ENCODE results near the gene EOLA2. TPM values are rescaled to one million over a fixed set of nuclear protein-coding genes. Genes with fewer than 3 reads are reported as not detected.

EOLA2 gene
- polyA plus RNA-seq, 2 of the 4 experiments (the other 2 are of a cell fraction) = 34.5 to 60.9 TPM

- WGBS (ENCODE audit: missing lambda C conversion rate) = 86% methylated on average over 3 of the region's 4 CpGs
- ChIA-PET POLR2A (no interaction called here), CTCF (no interaction called here)
- TF ChIP-seq HOXB13 (CRISPR knock-in tag; IDR thresholded peaks at IDR 0.05; ENCODE audit: low read depth) (no peak), FOXS1 (CRISPR knock-in tag; IDR thresholded peaks at IDR 0.05) (no peak), EHMT2 (IDR thresholded peaks at IDR 0.05; ENCODE audit: low read depth) (no peak), FOSB (CRISPR knock-in tag; IDR thresholded peaks at IDR 0.05) (no peak), CBX2 (IDR thresholded peaks at IDR 0.05; ENCODE audit: borderline replicate concordance, low read depth) (no peak), PHF8 (IDR thresholded peaks at IDR 0.05; ENCODE audit: borderline replicate concordance, low read depth) (no peak), FOSL2 (IDR thresholded peaks at IDR 0.05) (no peak), FOSL2 (CRISPR knock-in tag; IDR thresholded peaks at IDR 0.05) (no peak), HMGXB4 (CRISPR knock-in tag; IDR thresholded peaks at IDR 0.05; ENCODE audit: borderline replicate concordance) (no peak), NR3C1 (IDR thresholded peaks at IDR 0.05) (no peak), ELK1 (IDR thresholded peaks at IDR 0.05; ENCODE audit: low read depth, low read length) (no peak)
- Histone ChIP-seq H3K4me1 (no peaks in the 10 kb centered on the region), H3K27ac (no peak overlapping the region), H3K9me3 (no peaks in the 10 kb centered on the region), H3K4me3 (no peak overlapping the region), H3K4me2 (no peak overlapping the region)
- ATAC-seq = no peak
- FAIRE-seq = no peak
- DNase-seq (ENCODE audit: low read depth in 1 of 2, low spot score in 1 of 2) = no peak
Observed at GRCh38 chrX:149909324-149910177, 28.7 kb downstream of the EOLA2 start.

GRCh38 chrX:149908727-149909126 lies 29.6 kb downstream of the EOLA2 start:
- ATAC-seq (no peak), FAIRE-seq (no peak), DNase-seq (ENCODE audit: low read depth in 1 of 2, low spot score in 1 of 2) (no peak)
- Histone ChIP-seq H3K9me3 (no peaks in the 10 kb centered on the region), H3K4me1 (no peaks in the 10 kb centered on the region), H3K27ac (no peak overlapping the region), H3K4me2 (no peak overlapping the region), H3K4me3 (no peak overlapping the region)
- ChIA-PET CTCF (no interaction called here), POLR2A (no interaction called here)
- peak; percentile 47 for TF ChIP-seq MAFK (IDR thresholded peaks at IDR 0.05; ENCODE audit: partially characterized antibody)
- no peak for TF ChIP-seq KDM5A (IDR thresholded peaks at IDR 0.05)
- no peak for TF ChIP-seq NPAS2 (CRISPR knock-in tag; IDR thresholded peaks at IDR 0.05; ENCODE audit: borderline replicate concordance)

- WGBS (ENCODE audit: missing lambda C conversion rate) = 92% methylated on average over 3 of the region's 3 CpGs
- no peak for FAIRE-seq
Observed at GRCh38 chrX:149908308-149908707, 30.0 kb downstream of the EOLA2 start.

More at GRCh38 chrX:149908308-149908707, 30.0 kb downstream of the EOLA2 start:
- Histone ChIP-seq H3K4me2 (no peak overlapping the region), H3K4me3 (no peak overlapping the region), H3K4me1 (no peaks in the 10 kb centered on the region), H3K9me3 (no peaks in the 10 kb centered on the region), H3K27ac (no peak overlapping the region)
- ChIA-PET POLR2A (no interaction called here), CTCF (no interaction called here)
- DNase-seq (ENCODE audit: low read depth in 1 of 2, low spot score in 1 of 2) = no peak
- no peak for ATAC-seq
- no peak for TF ChIP-seq EHF (CRISPR knock-in tag; IDR thresholded peaks at IDR 0.05)
- no peak for TF ChIP-seq RCOR1 (IDR thresholded peaks at IDR 0.05; ENCODE audit: low read depth, low read length)
- no peak for TF ChIP-seq TP53 (CRISPR knock-in tag; IDR thresholded peaks at IDR 0.05)
- no peak for TF ChIP-seq BHLHE40 (IDR thresholded peaks at IDR 0.05; ENCODE audit: low read depth, low read length)
- no peak for TF ChIP-seq BCL3 (IDR thresholded peaks at IDR 0.05)
- no peak for TF ChIP-seq EP300 (IDR thresholded peaks at IDR 0.05)
- no peak for TF ChIP-seq MAZ (IDR thresholded peaks at IDR 0.05; ENCODE audit: borderline replicate concordance, low read depth, low read length)
- TF ChIP-seq POLR2A (IDR thresholded peaks at IDR 0.05; ENCODE audit: low read length) = no peak
- TF ChIP-seq PBX3 (IDR thresholded peaks at IDR 0.05) = no peak
- no peak for TF ChIP-seq EHMT2 (IDR thresholded peaks at IDR 0.05; ENCODE audit: low read depth)
- TF ChIP-seq HOXA7 (CRISPR knock-in tag; IDR thresholded peaks at IDR 0.05) = no peak
- TF ChIP-seq FOSB (CRISPR knock-in tag; IDR thresholded peaks at IDR 0.05) = no peak
- TF ChIP-seq PHF8 (IDR thresholded peaks at IDR 0.05; ENCODE audit: borderline replicate concordance, low read depth) = no peak
